GM21723 (cell line): ENCODE data around the gene CCL4.

Experiments
- ATAC-seq: cut with Tn5 transposase; IDR thresholded peaks from one replicate; pipeline ENCODE4 v1.9.1; 2021; ENCODE audit warnings: mild to moderate bottlenecking, moderate library complexity; ENCODE audit not compliant: unreplicated experiment

CCL4 gene

DNA sequence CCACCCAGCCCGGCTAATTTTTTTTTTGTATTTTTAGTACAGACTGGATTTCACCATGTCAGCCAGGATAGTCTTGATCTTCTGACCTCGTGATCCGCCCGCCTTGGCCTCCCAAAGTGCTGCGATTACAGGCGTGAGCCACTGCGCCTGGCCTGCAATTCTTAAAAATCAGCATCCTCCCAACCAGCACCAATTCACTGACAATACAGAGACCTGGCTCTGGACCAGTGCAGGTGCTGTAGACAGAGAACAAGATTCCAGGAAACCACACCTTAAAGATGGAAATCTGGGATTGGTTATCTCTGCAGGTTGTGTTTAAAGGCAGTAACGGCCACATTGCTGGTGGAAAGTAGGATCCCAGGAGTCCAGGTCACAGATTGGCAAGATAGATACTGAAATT lies 39.2 kb downstream of the CCL4 start:
- no peak for ATAC-seq

DNA sequence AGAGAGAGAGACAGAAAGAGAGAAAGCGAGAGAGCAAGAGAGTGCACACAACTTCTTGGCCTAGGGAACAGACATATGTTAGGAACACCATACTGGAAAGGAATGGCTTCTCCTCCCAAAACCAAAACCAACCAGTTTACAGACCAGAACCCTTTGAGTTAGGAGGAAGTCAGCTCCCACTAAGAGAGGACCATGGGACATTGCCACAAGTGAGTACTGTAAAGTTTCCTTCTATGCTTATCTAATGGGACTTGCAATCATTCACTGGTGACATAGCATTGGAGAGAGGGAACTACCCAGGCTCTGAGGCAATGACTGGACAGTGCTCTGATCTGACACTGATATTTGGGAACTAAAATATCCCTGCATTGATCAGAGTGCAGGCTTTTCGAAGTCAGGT lies 40.4 kb downstream of the CCL4 start:
- ATAC-seq = no peak

DNA sequence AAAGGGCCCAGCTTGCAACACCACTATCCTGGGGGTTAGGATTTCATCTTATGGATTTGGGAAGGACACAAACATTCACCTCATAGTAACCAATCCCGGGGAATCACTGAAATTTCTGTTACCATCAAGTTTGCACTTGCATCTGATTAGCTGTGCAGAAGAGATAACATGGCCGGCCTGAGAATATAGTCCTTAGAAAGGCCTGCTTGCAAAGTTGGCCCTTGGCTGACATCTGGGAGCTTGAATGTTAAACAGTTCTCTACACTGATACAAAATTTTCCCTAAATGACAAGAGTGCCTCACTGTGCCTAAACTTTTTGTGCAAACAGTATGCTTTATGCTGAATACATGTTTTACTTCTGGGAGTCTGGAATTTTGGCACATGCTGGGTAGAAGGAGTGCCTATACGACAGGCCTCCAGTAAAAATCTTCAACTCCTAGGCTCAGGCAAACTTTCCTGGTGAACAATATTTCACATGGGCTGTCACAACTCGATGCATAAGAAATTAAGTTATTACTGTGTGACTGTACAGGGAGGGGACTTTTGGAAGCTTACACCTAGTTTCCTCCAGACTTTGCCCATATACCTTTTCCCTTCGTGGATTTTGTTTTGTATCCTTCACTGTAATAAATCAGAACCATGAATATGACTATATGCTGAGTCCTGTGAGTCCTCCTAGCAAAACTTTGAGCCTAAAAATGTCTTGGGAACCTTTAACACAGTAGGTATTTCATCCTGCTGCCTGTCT lies 41.5 kb downstream of the CCL4 start:
- ATAC-seq = no peak

DNA sequence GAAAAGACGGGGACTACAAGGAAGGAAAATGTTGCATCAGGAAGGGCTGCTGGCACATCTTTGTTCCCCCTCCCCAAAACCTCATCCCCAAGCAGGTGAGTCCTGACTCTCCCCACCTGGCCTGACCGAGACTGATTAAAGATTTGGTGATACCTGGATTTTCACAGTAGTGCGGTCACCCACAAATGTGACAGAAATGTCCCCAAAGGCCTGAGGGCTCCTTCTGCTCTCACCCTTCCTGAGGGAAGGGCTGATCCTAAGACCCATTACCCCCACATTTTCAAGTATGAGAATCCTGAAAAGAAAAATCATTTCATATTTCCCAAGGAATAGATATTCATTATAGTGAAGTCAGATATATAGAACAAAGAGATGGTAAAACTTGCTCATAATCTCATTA lies 44.0 kb downstream of the CCL4 start:
- no peak for ATAC-seq

DNA sequence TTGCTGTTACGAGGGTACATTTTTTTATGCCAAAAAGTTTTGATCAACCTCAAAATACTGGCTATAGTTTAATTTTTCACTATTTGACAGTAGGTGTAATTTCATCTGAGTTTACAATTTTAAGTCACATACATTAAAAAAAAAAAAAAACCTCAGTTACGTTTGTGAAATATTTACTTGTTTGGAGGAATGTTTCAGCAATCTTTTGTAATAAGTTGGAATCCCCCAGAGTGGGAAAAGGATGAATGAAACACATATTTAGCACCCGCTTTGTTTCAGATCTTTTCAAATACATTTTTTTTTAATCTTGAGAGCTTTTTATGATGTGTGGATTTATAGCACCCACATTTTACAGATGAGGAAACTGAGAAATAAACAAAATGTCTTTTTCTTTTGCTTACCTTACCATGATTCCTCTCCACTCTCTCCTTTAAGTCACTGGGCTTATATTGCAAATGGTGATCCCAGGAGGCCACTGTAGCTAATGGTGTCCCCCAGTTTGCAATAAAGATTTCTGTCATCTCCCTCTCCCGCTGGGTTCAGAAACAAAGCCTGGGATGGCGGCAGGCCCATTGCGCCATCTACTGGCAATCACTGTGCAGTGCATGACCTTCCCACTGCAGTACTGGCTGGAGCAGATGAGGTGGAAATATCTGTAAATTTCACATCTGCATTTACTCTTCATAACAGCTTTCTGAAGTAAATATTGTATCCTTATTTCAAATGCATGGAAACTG lies 45.1 kb downstream of the CCL4 start:
- ATAC-seq = no peak

DNA sequence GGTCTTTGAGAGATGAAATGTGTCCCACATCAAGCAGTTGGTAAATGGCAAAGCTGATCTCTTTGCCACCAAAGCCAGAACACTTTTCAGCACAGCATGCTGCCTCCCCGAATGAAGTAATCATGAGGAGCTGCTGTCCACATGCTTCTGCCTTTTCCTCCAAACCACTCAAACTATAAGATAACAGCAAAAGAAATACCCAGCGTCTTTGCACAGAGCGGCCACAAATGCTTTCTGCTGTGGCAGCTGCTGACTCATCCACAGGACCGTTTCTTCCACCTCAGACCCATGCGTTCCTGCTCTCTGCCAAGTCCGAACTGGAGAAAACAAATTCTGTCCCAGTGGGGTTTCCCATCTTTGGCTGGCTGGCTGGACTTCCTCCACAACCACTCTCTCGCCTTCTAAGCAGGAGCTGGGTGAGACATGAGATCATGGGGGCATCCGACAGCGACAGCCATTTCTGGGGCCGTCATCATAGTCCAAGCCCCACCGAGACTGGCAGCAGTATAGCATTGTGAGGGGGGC lies 45.7 kb downstream of the CCL4 start:
- ATAC-seq = no peak

DNA sequence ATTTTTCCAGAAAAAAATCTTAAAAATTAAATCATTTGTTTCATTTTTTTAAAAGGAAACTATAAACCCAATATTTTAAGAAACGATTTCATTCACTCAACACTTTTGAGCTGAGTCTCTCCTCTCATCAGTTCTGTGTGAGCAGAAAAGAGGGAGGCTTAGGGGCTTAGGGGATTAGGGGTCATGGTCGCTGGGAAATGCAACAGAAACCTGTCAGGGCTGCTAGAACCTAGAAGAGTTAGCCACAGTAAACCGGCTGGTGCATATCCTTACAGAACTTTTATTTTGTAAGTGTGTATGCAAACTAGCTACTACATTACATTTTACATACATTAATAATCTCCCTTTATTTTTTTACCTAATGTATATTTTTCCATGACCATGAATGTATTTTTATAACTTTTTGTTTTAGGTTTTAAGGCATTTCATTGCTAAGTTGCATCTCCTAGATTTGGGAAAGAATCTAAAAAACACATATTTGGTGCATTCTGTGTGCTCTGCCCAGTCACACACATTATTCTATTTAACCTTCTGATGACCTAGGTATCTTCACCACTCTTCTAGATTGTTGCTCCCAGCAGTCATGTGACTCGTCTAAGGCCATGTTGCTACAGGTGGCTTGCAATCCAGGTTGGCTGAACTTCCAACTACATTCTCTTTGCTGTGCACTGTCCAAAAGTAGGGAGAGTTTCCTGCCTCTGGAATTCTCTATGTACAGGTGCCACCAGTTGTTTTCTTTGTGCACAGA lies 48.4 kb downstream of the CCL4 start:
- no peak for ATAC-seq

DNA sequence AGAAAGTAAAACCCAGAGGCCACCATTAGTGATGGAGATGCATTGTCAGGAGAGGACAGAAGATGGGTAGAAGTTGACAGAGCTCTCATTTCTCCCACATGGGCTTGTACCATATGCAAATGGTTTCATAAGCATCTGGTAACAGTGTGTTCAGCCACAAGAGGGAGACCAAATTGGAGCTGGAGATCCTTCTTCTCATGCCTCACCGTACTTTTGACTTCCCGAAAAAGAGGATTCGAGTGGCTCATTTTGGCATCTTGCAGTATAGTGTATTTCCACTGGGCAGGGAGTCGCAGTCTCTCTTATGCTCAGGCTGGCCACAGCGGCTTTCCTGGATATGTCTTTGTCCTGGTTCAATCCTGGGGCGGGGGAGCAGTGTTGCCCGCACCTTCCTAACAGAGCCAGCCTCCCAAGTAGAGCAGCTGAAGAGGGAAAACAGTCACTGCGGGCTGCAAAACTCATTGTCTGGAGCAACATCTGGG lies 49.1 kb downstream of the CCL4 start:
- ATAC-seq = no peak

DNA sequence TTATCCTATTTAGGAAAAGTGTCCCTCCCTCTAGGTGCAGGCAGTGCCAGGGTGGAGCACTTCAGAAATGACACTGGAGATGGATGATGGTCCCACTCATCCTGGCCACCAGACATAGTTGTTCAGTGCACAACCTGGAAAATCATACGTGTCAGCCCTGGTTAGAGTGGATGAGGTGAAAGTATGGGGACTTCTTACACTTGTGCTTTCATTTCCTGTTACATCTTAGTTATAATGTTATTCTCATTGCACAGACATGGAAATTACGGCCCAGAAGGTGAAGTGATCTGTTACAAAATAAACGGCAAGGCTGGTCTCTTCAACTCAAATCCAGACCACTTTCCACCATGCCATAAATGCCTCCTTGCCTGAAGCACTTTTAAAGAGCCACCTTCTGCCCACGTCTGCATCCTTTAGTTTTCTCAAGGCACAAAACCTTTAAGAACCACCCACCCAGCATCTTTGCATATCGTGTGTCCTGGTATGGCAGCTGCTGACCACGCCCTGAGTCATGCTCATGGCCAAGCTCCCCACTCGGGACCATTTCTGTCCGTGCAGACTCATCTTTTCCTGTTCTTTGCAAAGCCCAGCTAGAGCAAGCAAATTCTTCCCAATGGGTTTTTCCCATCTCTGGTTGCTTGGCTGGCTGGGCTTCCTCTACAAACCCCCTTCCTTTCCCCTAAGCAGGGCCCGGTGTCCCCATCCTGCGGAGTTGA lies 50.4 kb downstream of the CCL4 start:
- no peak for ATAC-seq
